Measurements from ENCODE around the gene RPL14. TPM values are rescaled to one million over a fixed set of nuclear protein-coding genes. Genes with fewer than 3 reads are reported as not detected.
A peak's percentile ranks its signal among the peaks of the same experiment; 100 is the strongest.
"Not testable (repeated sequence)": the region's sequence is repeated elsewhere in the genome, so short reads cannot be mapped to it uniquely, and the experiment has no call there.

RPL14 gene
- total RNA-seq, 1 donor from 2014 or later = 2,433 TPM

GRCh38 chr3:40452057-40452456 is 5.1 kb upstream of the RPL14 start:
- intact Hi-C loops (cut with micrococcal nuclease) = loop anchor here (2.0 to 10.0 kb wide), 5 partner anchors 115 to 1643 kb away; partner anchors contain the start of genes RPSA and TRAK1
- H3K27ac Mint-ChIP-seq = peak overlapping the region; percentile 97
- no peaks in the 10 kb centered on the region for H3K27me3 Mint-ChIP-seq (ENCODE audit: low read depth)
- H3K4me1 Mint-ChIP-seq (ENCODE audit: low read depth) = peaks cover 20% of the 10 kb centered on the region
- H3K36me3 Mint-ChIP-seq (ENCODE audit: low read depth) = no peaks in the 10 kb centered on the region
- DNase-seq (ENCODE audit: low spot score) = no peak
- H3K4me3 Mint-ChIP-seq (ENCODE audit: low read depth) = peak overlapping the region; percentile 90
- H3K9me3 Mint-ChIP-seq = no peaks in the 10 kb centered on the region

- intact Hi-C loops (cut with micrococcal nuclease) = loop anchor here (2.0 to 10.0 kb wide), 5 partner anchors 116 to 1642 kb away; partner anchors contain the start of genes RPSA and TRAK1
These were observed 4.6 kb upstream of the RPL14 start for GRCh38 chr3:40452562-40452875.

GRCh38 chr3:40452876-40453730 is 4.0 kb upstream of the RPL14 start:
- Mint-ChIP-seq H3K27me3 (ENCODE audit: low read depth) (no peaks in the 10 kb centered on the region), H3K4me1 (ENCODE audit: low read depth) (peaks cover 24% of the 10 kb centered on the region)

More at GRCh38 chr3:40452562-40452875, 4.6 kb upstream of the RPL14 start:
- Mint-ChIP-seq H3K36me3 (ENCODE audit: low read depth) (peaks cover under 1% of the 10 kb centered on the region), H3K4me3 (ENCODE audit: low read depth) (peak overlapping the region; percentile 90), H3K4me1 (ENCODE audit: low read depth) (peaks cover 20% of the 10 kb centered on the region), H3K27me3 (ENCODE audit: low read depth) (no peaks in the 10 kb centered on the region), H3K27ac (peak overlapping the region; percentile 97), H3K9me3 (no peaks in the 10 kb centered on the region)
- no peak for DNase-seq (ENCODE audit: low spot score)

GRCh38 chr3:40453933-40454332 is 3.2 kb upstream of the RPL14 start:
- no peak for DNase-seq (ENCODE audit: low spot score)
- peaks cover 32% of the 10 kb centered on the region for H3K4me1 Mint-ChIP-seq (ENCODE audit: low read depth)
- H3K36me3 Mint-ChIP-seq (ENCODE audit: low read depth) = peaks cover 15% of the 10 kb centered on the region
- H3K27ac Mint-ChIP-seq = no peak overlapping the region
- H3K4me3 Mint-ChIP-seq (ENCODE audit: low read depth) = peak overlapping the region; percentile 90
- intact Hi-C loops (cut with micrococcal nuclease) = loop anchor here (1.0 to 10.0 kb wide), 9 partner anchors 23 to 1641 kb away; partner anchors contain the start of genes EIF1B, RPSA, TRAK1 and ULK4
- H3K9me3 Mint-ChIP-seq = no peaks in the 10 kb centered on the region
- H3K27me3 Mint-ChIP-seq (ENCODE audit: low read depth) = no peaks in the 10 kb centered on the region

More at GRCh38 chr3:40452876-40453730, 4.0 kb upstream of the RPL14 start:
- intact Hi-C loops (cut with micrococcal nuclease) = loop anchor here (1.0 to 10.0 kb wide), 9 partner anchors 24 to 1642 kb away; partner anchors contain the start of genes EIF1B, RPSA, TRAK1 and ULK4
- Mint-ChIP-seq H3K9me3 (no peaks in the 10 kb centered on the region), H3K27ac (peak overlapping the region; percentile 97), H3K36me3 (ENCODE audit: low read depth) (peaks cover 6% of the 10 kb centered on the region), H3K4me3 (ENCODE audit: low read depth) (peak overlapping the region; percentile 90)
- DNase-seq (ENCODE audit: low spot score) = peak; percentile 96

- Mint-ChIP-seq H3K9me3 (no peaks in the 10 kb centered on the region), H3K4me1 (ENCODE audit: low read depth) (peaks cover 38% of the 10 kb centered on the region), H3K4me3 (ENCODE audit: low read depth) (peak overlapping the region; percentile 89), H3K27me3 (ENCODE audit: low read depth) (no peaks in the 10 kb centered on the region), H3K36me3 (ENCODE audit: low read depth) (peaks cover 25% of the 10 kb centered on the region), H3K27ac (no peak overlapping the region)
- intact Hi-C loops (cut with micrococcal nuclease) = loop anchor here (10.0 kb wide), 1 partner anchor 1639 kb away; the partner anchor contains the start of gene TRAK1
- no peak for DNase-seq (ENCODE audit: low spot score)
These were observed 1.8 kb upstream of the RPL14 start for GRCh38 chr3:40455328-40455727.

GRCh38 chr3:40456279-40456939 is 730 bp upstream of the RPL14 start:
- peaks cover 40% of the 10 kb centered on the region for H3K4me1 Mint-ChIP-seq (ENCODE audit: low read depth)
- intact Hi-C loops (cut with micrococcal nuclease) = loop anchor here (2.0 to 10.0 kb wide), 2 partner anchors 742 to 1638 kb away; partner anchors contain the start of genes CTNNB1 and TRAK1
- peak overlapping the region; percentile 89 for H3K4me3 Mint-ChIP-seq (ENCODE audit: low read depth)
- peak overlapping the region; percentile 93 for H3K27ac Mint-ChIP-seq
- no peaks in the 10 kb centered on the region for H3K9me3 Mint-ChIP-seq
- H3K36me3 Mint-ChIP-seq (ENCODE audit: low read depth) = peaks cover 32% of the 10 kb centered on the region
- DNase-seq (ENCODE audit: low spot score) = no peak
- H3K27me3 Mint-ChIP-seq (ENCODE audit: low read depth) = no peaks in the 10 kb centered on the region

GRCh38 chr3:40458473-40458872 is 1.3 kb downstream of the RPL14 start:
- Mint-ChIP-seq H3K9me3 (no peaks in the 10 kb centered on the region), H3K27me3 (ENCODE audit: low read depth) (no peaks in the 10 kb centered on the region), H3K4me3 (ENCODE audit: low read depth) (peak overlapping the region; percentile 89), H3K36me3 (ENCODE audit: low read depth) (peaks cover 52% of the 10 kb centered on the region), H3K4me1 (ENCODE audit: low read depth) (peaks cover 38% of the 10 kb centered on the region), H3K27ac (peak overlapping the region; percentile 93)
- DNase-seq (ENCODE audit: low spot score) = no peak
- intact Hi-C loops (cut with micrococcal nuclease) = loop anchor here (10.0 kb wide), 1 partner anchor 1636 kb away; the partner anchor contains the start of gene TRAK1

GRCh38 chr3:40460481-40460880 is 3.3 kb downstream of the RPL14 start:
- H3K4me3 Mint-ChIP-seq (ENCODE audit: low read depth); DNase-seq (ENCODE audit: low spot score); H3K27ac Mint-ChIP-seq; H3K27me3 Mint-ChIP-seq (ENCODE audit: low read depth); H3K9me3 Mint-ChIP-seq; intact Hi-C loops (cut with micrococcal nuclease): not testable (repeated sequence)
- H3K36me3 Mint-ChIP-seq (ENCODE audit: low read depth) = peaks cover 72% of the 10 kb centered on the region
- peaks cover 52% of the 10 kb centered on the region for H3K4me1 Mint-ChIP-seq (ENCODE audit: low read depth)

- Mint-ChIP-seq H3K4me1 (ENCODE audit: low read depth) (peaks cover 47% of the 10 kb centered on the region), H3K9me3 (no peaks in the 10 kb centered on the region)
- intact Hi-C loops (cut with micrococcal nuclease) = no loop called here
These were observed 4.0 kb downstream of the RPL14 start for GRCh38 chr3:40461161-40461560.

GRCh38 chr3:40462838-40463237 is 5.7 kb downstream of the RPL14 start:
- Mint-ChIP-seq H3K36me3 (ENCODE audit: low read depth) (peaks cover 84% of the 10 kb centered on the region), H3K4me1 (ENCODE audit: low read depth) (peaks cover 45% of the 10 kb centered on the region)
- DNase-seq (ENCODE audit: low spot score); H3K27me3 Mint-ChIP-seq (ENCODE audit: low read depth); H3K27ac Mint-ChIP-seq; H3K9me3 Mint-ChIP-seq; H3K4me3 Mint-ChIP-seq (ENCODE audit: low read depth); intact Hi-C loops (cut with micrococcal nuclease): not testable (repeated sequence)

More at GRCh38 chr3:40461161-40461560, 4.0 kb downstream of the RPL14 start:
- no peaks in the 10 kb centered on the region for H3K27me3 Mint-ChIP-seq (ENCODE audit: low read depth)
- H3K36me3 Mint-ChIP-seq (ENCODE audit: low read depth) = peaks cover 79% of the 10 kb centered on the region
- no peak overlapping the region for H3K27ac Mint-ChIP-seq
- no peak overlapping the region for H3K4me3 Mint-ChIP-seq (ENCODE audit: low read depth)
- DNase-seq (ENCODE audit: low spot score) = no peak

- H3K27ac Mint-ChIP-seq = no peak overlapping the region
- peaks cover 81% of the 10 kb centered on the region for H3K36me3 Mint-ChIP-seq (ENCODE audit: low read depth)
- H3K4me1 Mint-ChIP-seq (ENCODE audit: low read depth) = peaks cover 38% of the 10 kb centered on the region
These were observed 6.4 kb downstream of the RPL14 start for GRCh38 chr3:40463579-40463978.

GRCh38 chr3:40464339-40465110 is 7.4 kb downstream of the RPL14 start:
- Mint-ChIP-seq H3K36me3 (ENCODE audit: low read depth) (peaks cover 74% of the 10 kb centered on the region), H3K9me3 (no peaks in the 10 kb centered on the region), H3K27me3 (ENCODE audit: low read depth) (no peaks in the 10 kb centered on the region), H3K4me3 (ENCODE audit: low read depth) (no peak overlapping the region), H3K4me1 (ENCODE audit: low read depth) (peaks cover 31% of the 10 kb centered on the region), H3K27ac (peak overlapping the region; percentile 56)
- DNase-seq (ENCODE audit: low spot score) = no peak
- intact Hi-C loops (cut with micrococcal nuclease) = no loop called here

More at GRCh38 chr3:40463579-40463978, 6.4 kb downstream of the RPL14 start:
- DNase-seq (ENCODE audit: low spot score) = no peak
- H3K27me3 Mint-ChIP-seq (ENCODE audit: low read depth) = no peaks in the 10 kb centered on the region
- H3K4me3 Mint-ChIP-seq (ENCODE audit: low read depth) = no peak overlapping the region
- no peaks in the 10 kb centered on the region for H3K9me3 Mint-ChIP-seq
- intact Hi-C loops (cut with micrococcal nuclease) = no loop called here
